ENCODE data around the gene GAS2.

GAS2 gene

DNA sequence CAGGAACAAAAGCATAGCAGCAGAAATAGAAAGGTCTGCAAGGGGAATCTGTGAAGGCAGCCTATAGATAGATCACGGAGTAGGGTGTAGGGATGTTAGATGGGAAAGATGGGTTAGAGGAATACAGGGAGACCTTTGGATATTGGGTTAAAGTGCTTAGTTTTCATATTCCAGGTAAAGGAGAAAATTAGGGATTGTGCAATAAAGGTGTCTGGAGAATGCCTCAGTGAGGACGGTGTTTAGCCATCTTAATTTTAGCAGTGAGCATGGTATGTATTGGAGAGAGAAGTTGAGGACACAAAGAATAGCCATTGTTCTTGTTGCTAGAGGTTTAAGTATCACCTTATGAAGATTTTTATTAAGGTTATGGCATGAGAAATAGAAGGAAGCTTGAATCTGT, 17.7 kb downstream of the GAS2 start:
- TF ChIP-seq Cebpa-rat (IDR thresholded peaks at IDR 0.05) = no peak; a peak in 1 of 22 replicates
- no peaks in the 10 kb centered on the region for H4K20me1 ChIP-seq
- no peak overlapping the region for H3K4me3 ChIP-seq
- no peaks in the 10 kb centered on the region for H3K27me3 ChIP-seq
- H3K9me3 ChIP-seq (replicated peaks in 1 of 11) = no peaks in the 10 kb centered on the region
- H3K4me1 ChIP-seq = peaks cover 0 to 7% (median 0%) of the 10 kb centered on the region in 10 experiments; a peak in 5 of 20 replicates
- H3K36me3 ChIP-seq = no peaks in the 10 kb centered on the region
- no peak overlapping the region for H3K9ac ChIP-seq
- H3K4me2 ChIP-seq = no peak overlapping the region
- H3K27ac ChIP-seq = no peak overlapping the region

- Histone ChIP-seq H3K27me3 (no peaks in the 10 kb centered on the region), H3K27ac (no peak overlapping the region), H3K4me3 (no peak overlapping the region), H3K9ac (no peak overlapping the region), H3K4me1 (peaks cover 0 to 7% (median 0%) of the 10 kb centered on the region in 10 experiments; a peak in 5 of 20 replicates), H3K36me3 (no peaks in the 10 kb centered on the region), H3K4me2 (no peak overlapping the region), H4K20me1 (no peaks in the 10 kb centered on the region), H3K9me3 (replicated peaks in 1 of 11) (no peaks in the 10 kb centered on the region)
- TF ChIP-seq Cebpa-rat (IDR thresholded peaks at IDR 0.05) = no peak
Measured at GRCh38 chr11:22685111-22685510, 18.7 kb downstream of the GAS2 start.

DNA sequence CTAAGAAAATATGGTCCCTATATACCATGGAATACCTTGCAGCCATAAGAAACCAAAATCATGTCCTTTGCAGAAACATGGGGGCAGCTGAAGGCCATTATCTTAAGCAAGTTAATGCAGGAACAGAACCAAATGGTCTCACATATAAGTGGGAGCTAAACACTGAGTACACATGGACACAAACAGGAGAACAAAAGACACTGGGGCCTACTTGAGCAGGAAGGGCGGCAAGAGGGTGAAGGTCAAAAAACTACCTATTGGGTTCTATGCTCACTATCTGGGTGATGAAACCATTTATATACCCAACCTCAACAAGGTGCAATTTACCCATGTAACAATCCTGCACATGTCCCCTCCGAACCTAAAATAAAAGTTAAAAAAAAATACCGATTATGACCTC, 22.5 kb downstream of the GAS2 start:
- no peaks in the 10 kb centered on the region for H3K27me3 ChIP-seq
- H3K4me2 ChIP-seq = no peak overlapping the region
- no peaks in the 10 kb centered on the region for H4K20me1 ChIP-seq
- H3K9ac ChIP-seq = no peak overlapping the region
- no peaks in the 10 kb centered on the region for H3K9me3 ChIP-seq (replicated peaks in 1 of 11)
- no peak overlapping the region for H3K27ac ChIP-seq
- TF ChIP-seq Cebpa-rat (IDR thresholded peaks at IDR 0.05) = no peak
- peaks cover 0 to 6% (median 0%) of the 10 kb centered on the region in 10 experiments; a peak in 2 of 20 replicates for H3K4me1 ChIP-seq
- H3K36me3 ChIP-seq = no peaks in the 10 kb centered on the region
- H3K4me3 ChIP-seq = no peak overlapping the region

GRCh38 chr11:22690257-22690656, 23.8 kb downstream of the GAS2 start:
- H3K9me3 ChIP-seq (replicated peaks in 1 of 11) = no peaks in the 10 kb centered on the region
- no peaks in the 10 kb centered on the region for H4K20me1 ChIP-seq
- no peaks in the 10 kb centered on the region for H3K27me3 ChIP-seq
- H3K27ac ChIP-seq = no peak overlapping the region
- H3K4me3 ChIP-seq = no peak overlapping the region
- H3K4me2 ChIP-seq = no peak overlapping the region
- H3K36me3 ChIP-seq = no peaks in the 10 kb centered on the region
- peaks cover 0 to 6% (median 0%) of the 10 kb centered on the region in 10 experiments; a peak in 2 of 20 replicates for H3K4me1 ChIP-seq
- H3K9ac ChIP-seq = no peak overlapping the region
- no peak for TF ChIP-seq Cebpa-rat (IDR thresholded peaks at IDR 0.05)

DNA sequence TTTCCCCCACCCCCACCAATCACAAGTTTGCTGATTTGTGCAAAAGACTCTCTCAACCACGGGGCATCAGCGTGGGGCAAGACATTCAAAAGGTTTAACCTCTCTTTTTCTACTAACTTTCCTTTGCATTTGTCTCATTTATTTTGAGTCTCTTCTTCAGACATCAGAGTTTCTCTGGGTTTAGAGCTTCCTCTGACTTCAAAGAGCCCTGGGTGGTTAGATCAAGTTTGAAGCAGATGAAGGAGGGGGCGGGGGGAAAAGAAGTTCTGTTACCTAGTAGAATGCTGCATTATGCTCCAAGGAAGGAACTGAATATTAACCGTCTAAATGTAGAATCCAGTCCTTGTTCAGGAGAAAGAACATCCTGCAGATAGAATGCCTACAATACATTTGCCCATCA, 24.5 kb downstream of the GAS2 start:
- no peaks in the 10 kb centered on the region for H3K9me3 ChIP-seq (replicated peaks in 1 of 11)
- no peak overlapping the region for H3K27ac ChIP-seq
- no peak overlapping the region for H3K4me3 ChIP-seq
- 0 out of 22 replicates have a peak overlapping the region, but pooled peaks of 1 of the 11 experiments have one; percentile 12 for H3K4me2 ChIP-seq
- H3K36me3 ChIP-seq = no peaks in the 10 kb centered on the region
- TF ChIP-seq Cebpa-rat (IDR thresholded peaks at IDR 0.05) = no peak
- H3K4me1 ChIP-seq = peaks cover 0 to 6% (median 0%) of the 10 kb centered on the region in 10 experiments; a peak in 2 of 20 replicates
- no peak overlapping the region for H3K9ac ChIP-seq
- no peaks in the 10 kb centered on the region for H4K20me1 ChIP-seq
- no peaks in the 10 kb centered on the region for H3K27me3 ChIP-seq

DNA sequence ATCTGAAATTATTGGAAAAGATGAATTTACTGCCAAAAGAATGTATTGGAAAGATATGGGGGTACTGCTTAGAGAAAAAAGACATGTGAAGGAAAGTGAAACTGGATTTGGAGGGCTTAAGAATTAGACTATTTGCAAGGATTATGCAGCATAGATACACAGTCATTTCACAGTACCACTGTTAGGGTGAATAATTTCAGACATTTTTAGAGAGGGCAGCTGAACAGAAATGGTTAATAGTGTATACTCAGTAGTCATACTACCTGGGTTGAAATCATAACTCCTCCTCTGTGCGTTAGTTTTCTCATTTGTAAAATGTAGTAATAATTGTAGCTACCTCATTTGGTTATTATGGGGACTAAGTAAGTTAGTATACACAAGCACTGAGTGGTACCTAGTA, 33.0 kb downstream of the GAS2 start:
- H3K9me3 ChIP-seq (replicated peaks in 1 of 11) = no peaks in the 10 kb centered on the region
- H3K27ac ChIP-seq = no peak overlapping the region
- no peaks in the 10 kb centered on the region for H3K27me3 ChIP-seq
- H3K4me1 ChIP-seq = no peaks in the 10 kb centered on the region
- no peak overlapping the region for H3K4me2 ChIP-seq
- no peaks in the 10 kb centered on the region for H4K20me1 ChIP-seq
- no peak overlapping the region for H3K4me3 ChIP-seq
- H3K36me3 ChIP-seq = no peaks in the 10 kb centered on the region
- no peak overlapping the region for H3K9ac ChIP-seq
- no peak for TF ChIP-seq Cebpa-rat (IDR thresholded peaks at IDR 0.05)

DNA sequence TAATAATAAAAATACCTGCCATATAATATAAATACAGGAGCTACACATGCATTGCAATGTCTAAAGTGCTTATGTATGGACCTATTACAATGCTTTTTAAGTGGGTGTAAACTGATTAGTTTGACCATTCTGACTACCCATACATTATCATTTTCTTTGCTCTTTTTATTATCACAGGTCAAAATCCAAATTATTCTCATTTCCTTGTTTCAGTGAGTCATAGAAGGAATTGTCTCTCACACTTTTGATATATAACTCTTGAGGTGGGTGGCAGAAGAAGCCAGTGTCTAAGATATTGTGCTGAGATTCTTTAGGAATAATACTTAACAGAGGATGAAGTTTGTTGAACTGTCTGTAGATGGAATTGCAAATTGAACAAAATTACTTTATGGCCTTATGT, 35.6 kb downstream of the GAS2 start:
- H3K9ac ChIP-seq = no peak overlapping the region
- H3K4me1 ChIP-seq = no peaks in the 10 kb centered on the region
- no peak for TF ChIP-seq Cebpa-rat (IDR thresholded peaks at IDR 0.05)
- no peaks in the 10 kb centered on the region for H3K36me3 ChIP-seq
- H3K4me2 ChIP-seq = no peak overlapping the region
- no peaks in the 10 kb centered on the region for H3K9me3 ChIP-seq (replicated peaks in 1 of 11)
- no peak overlapping the region for H3K27ac ChIP-seq
- H3K4me3 ChIP-seq = no peak overlapping the region
- H3K27me3 ChIP-seq = no peaks in the 10 kb centered on the region
- H4K20me1 ChIP-seq = no peaks in the 10 kb centered on the region

- Histone ChIP-seq H3K36me3 (no peaks in the 10 kb centered on the region), H3K4me3 (no peak overlapping the region), H3K9ac (no peak overlapping the region), H3K4me1 (no peaks in the 10 kb centered on the region), H3K4me2 (no peak overlapping the region), H3K27me3 (no peaks in the 10 kb centered on the region), H3K9me3 (replicated peaks in 1 of 11) (no peaks in the 10 kb centered on the region), H3K27ac (no peak overlapping the region), H4K20me1 (no peaks in the 10 kb centered on the region)
- no peak for TF ChIP-seq Cebpa-rat (IDR thresholded peaks at IDR 0.05)
Measured at GRCh38 chr11:22703040-22703439, 36.6 kb downstream of the GAS2 start.

DNA sequence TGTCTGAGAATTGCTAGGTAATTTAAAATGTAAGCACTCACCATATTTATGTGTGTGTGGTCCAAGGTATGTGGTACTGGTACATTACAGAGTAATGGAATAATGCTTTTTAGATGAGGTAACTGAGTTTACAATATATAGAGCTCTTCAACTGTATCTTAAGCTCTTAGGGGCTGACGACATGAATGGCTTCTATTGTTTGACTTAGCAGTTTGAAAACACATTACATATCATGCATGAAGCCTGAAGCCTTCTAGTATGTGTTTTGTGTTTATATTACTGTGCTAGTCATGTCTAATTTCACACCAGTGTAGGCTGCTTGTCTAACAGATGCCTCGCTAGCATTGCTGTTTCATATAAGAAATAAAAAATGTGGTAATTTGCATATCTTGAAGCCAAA, 37.2 kb downstream of the GAS2 start:
- TF ChIP-seq Cebpa-rat (IDR thresholded peaks at IDR 0.05) = no peak
- no peak overlapping the region for H3K4me3 ChIP-seq
- H3K4me2 ChIP-seq = no peak overlapping the region
- no peaks in the 10 kb centered on the region for H3K27me3 ChIP-seq
- H3K36me3 ChIP-seq = no peaks in the 10 kb centered on the region
- no peak overlapping the region for H3K27ac ChIP-seq
- H3K9me3 ChIP-seq (replicated peaks in 1 of 11) = no peaks in the 10 kb centered on the region
- no peaks in the 10 kb centered on the region for H3K4me1 ChIP-seq
- H4K20me1 ChIP-seq = no peaks in the 10 kb centered on the region
- H3K9ac ChIP-seq = no peak overlapping the region

DNA sequence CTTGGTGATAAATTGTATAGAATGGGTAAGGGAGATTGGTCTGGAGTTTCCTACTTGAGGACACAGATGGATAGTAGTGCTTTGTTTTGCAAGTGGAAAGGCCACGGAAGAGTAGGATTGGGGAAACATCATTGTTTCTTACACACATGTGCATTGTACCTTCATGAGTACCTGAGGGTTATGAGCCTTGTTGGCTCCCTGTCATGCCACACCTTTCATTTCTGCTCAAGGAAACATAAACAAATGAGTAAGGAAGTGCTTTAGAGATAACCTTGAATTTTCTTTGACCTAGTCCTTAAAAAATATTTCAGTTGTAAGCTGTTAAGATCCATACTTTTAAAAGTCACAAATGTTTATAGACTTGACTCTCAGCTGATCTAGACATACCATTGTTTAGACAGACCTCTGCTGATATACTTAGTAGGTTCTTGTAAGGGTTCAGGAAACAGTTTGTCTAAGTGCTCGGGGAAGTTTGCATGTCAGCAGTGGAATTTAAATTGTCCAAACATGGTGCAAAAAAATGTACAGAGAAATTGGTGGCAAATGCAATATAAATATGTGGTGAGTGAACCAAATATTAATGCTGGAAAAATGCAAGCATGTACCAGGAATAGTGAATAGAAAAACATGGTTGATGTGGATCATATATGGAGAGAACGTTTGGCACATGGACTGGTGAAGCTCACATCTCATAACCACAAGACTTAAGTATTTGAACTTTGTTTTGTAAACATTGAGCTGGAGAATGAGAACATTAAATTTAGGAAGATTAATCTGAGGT, 40.9 kb downstream of the GAS2 start:
- no peaks in the 10 kb centered on the region for H3K27me3 ChIP-seq
- H3K27ac ChIP-seq = no peak overlapping the region
- H3K9ac ChIP-seq = no peak overlapping the region
- H3K4me3 ChIP-seq = no peak overlapping the region
- no peaks in the 10 kb centered on the region for H3K36me3 ChIP-seq
- no peaks in the 10 kb centered on the region for H3K9me3 ChIP-seq (replicated peaks in 1 of 11)
- no peak overlapping the region for H3K4me2 ChIP-seq
- H4K20me1 ChIP-seq = no peaks in the 10 kb centered on the region
- H3K4me1 ChIP-seq = no peaks in the 10 kb centered on the region
- TF ChIP-seq Cebpa-rat (IDR thresholded peaks at IDR 0.05) = no peak

Data from BLaER1 treated with 17β-estradiol and CSF1 and Interleukin-3, amounts not matched to agents 10 nM and 100 nM (cell line).